ENCODE data around the gene CNTN2.

The CNTN2 gene

GRCh38 chr1:205066141-205066818 is 23.3 kb downstream of the CNTN2 start:
- TF ChIP-seq CTCF (IDR thresholded peaks at IDR 0.05; ENCODE audit: borderline replicate concordance, control extremely low read depth, extremely low read depth, insufficient read depth, missing control alignments), result no peak
- in situ Hi-C loops (cut with MboI; ENCODE audit: low sequenced_read_pairs, unreplicated experiment), result no loop called here
- no peak for DNase-seq (ENCODE audit: low spot score)

- no peak for TF ChIP-seq CTCF (IDR thresholded peaks at IDR 0.05; ENCODE audit: borderline replicate concordance, control extremely low read depth, extremely low read depth, insufficient read depth, missing control alignments)
- no peak for DNase-seq (ENCODE audit: low spot score)
- in situ Hi-C loops (cut with MboI; ENCODE audit: low sequenced_read_pairs, unreplicated experiment), result no loop called here
Observed at GRCh38 chr1:205067031-205067430, 24.0 kb downstream of the CNTN2 start.

- no peak for TF ChIP-seq CTCF (IDR thresholded peaks at IDR 0.05; ENCODE audit: borderline replicate concordance, control extremely low read depth, extremely low read depth, insufficient read depth, missing control alignments)
- no peak for DNase-seq (ENCODE audit: low spot score)
- in situ Hi-C loops (cut with MboI; ENCODE audit: low sequenced_read_pairs, unreplicated experiment), result no loop called here
Observed at GRCh38 chr1:205068001-205068400, 25.0 kb downstream of the CNTN2 start.

GRCh38 chr1:205068457-205069040 is 25.5 kb downstream of the CNTN2 start:
- no peak for TF ChIP-seq CTCF (IDR thresholded peaks at IDR 0.05; ENCODE audit: borderline replicate concordance, control extremely low read depth, extremely low read depth, insufficient read depth, missing control alignments)
- in situ Hi-C loops (cut with MboI; ENCODE audit: low sequenced_read_pairs, unreplicated experiment), result no loop called here
- DNase-seq (ENCODE audit: low spot score), result no peak

- in situ Hi-C loops (cut with MboI; ENCODE audit: low sequenced_read_pairs, unreplicated experiment), result no loop called here
- no peak for TF ChIP-seq CTCF (IDR thresholded peaks at IDR 0.05; ENCODE audit: borderline replicate concordance, control extremely low read depth, extremely low read depth, insufficient read depth, missing control alignments)
Observed at GRCh38 chr1:205069371-205070125, 26.5 kb downstream of the CNTN2 start.

GRCh38 chr1:205071028-205071409 is 28.0 kb downstream of the CNTN2 start:
- TF ChIP-seq CTCF (IDR thresholded peaks at IDR 0.05; ENCODE audit: borderline replicate concordance, control extremely low read depth, extremely low read depth, insufficient read depth, missing control alignments), result no peak
- in situ Hi-C loops (cut with MboI; ENCODE audit: low sequenced_read_pairs, unreplicated experiment), result no loop called here
- DNase-seq (ENCODE audit: low spot score), result no peak

More at GRCh38 chr1:205069371-205070125, 26.5 kb downstream of the CNTN2 start:
- DNase-seq (ENCODE audit: low spot score), result no peak
